Gastrocnemius medialis (tissue), 4 donors: Measurements from ENCODE around the gene YBX2.
"Not testable (repeated sequence)": the region's sequence is repeated elsewhere in the genome, so short reads cannot be mapped to it uniquely, and the experiment has no call there.

Experiments
- POLR2A ChIP-seq, 2 donors: fragments of 450-650 bp; IDR thresholded peaks; one replicate each; pipeline ENCODE4 v1.6.1; 2017; ENCODE audit warnings: antibody characterized with exemption in 2 of 2, mild to moderate bottlenecking in 2 of 2, moderate library complexity in 2 of 2
- TF ChIP-seq, protein P1 (sequence below), 5 experiments: fragments of 450-650 bp in 3 of 5; fragments of 200-600 bp in 2 of 5; sonication (generic) in 2 of 5; IDR thresholded peaks in 4 of 5; conservative IDR thresholded peaks in 1 of 5; 1 replicate in 4 of 5; 2 replicates in 1 of 5; pipeline ENCODE4 v1.5.1; 2016 to 2019; ENCODE audit warnings: antibody characterized with exemption in 5 of 5, mild to moderate bottlenecking in 3 of 5, moderate library complexity in 3 of 5

DNA sequence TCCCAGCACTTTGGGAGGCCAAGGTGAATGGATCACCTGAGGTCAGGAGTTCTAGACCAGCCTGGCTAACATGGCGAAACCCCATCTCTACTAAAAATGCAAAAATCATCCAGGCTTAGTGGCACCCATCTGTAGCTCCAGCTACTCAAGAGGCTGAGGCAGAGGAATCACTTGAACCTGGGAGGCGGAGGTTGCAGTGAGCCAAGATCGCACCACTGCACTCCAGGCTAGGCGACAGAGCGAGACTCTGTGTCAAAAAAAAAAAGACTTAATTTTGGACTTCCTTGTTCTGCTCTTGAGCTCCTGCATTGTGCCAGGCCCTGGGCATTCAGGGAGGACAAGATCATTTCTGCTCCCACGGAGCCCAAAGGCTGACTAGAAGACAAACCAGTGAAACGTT is 43.2 kb upstream of the YBX2 start:
- TF ChIP-seq, protein P1, sequence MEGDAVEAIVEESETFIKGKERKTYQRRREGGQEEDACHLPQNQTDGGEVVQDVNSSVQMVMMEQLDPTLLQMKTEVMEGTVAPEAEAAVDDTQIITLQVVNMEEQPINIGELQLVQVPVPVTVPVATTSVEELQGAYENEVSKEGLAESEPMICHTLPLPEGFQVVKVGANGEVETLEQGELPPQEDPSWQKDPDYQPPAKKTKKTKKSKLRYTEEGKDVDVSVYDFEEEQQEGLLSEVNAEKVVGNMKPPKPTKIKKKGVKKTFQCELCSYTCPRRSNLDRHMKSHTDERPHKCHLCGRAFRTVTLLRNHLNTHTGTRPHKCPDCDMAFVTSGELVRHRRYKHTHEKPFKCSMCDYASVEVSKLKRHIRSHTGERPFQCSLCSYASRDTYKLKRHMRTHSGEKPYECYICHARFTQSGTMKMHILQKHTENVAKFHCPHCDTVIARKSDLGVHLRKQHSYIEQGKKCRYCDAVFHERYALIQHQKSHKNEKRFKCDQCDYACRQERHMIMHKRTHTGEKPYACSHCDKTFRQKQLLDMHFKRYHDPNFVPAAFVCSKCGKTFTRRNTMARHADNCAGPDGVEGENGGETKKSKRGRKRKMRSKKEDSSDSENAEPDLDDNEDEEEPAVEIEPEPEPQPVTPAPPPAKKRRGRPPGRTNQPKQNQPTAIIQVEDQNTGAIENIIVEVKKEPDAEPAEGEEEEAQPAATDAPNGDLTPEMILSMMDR (IDR thresholded peaks at IDR 0.05 in 4 of 5, conservative IDR thresholded peaks at IDR 0.05 in 1 of 5) = not testable (repeated sequence)
- not testable (repeated sequence) for TF ChIP-seq POLR2A (IDR thresholded peaks at IDR 0.05)
